Neural cell (in vitro differentiated cells): Measurements from ENCODE around the gene AP5Z1. TPM values are rescaled to one million over a fixed set of nuclear protein-coding genes. Genes with fewer than 3 reads are reported as not detected.

ENCODE experiments used
- H2AFZ ChIP-seq: fragments of 200-600, 300-800 bp; sonication (generic), shearing (Covaris generic); 2 replicates; pipeline ENCODE4 v1.6.0; 2014; ENCODE audit warnings: low read depth, mild to moderate bottlenecking, antibody characterized with exemption, low read length, moderate library complexity
- H3F3A ChIP-seq: fragments of 200-600 bp; shearing (Covaris generic); 2 replicates; pipeline ENCODE4 v1.6.1; 2016; ENCODE audit warnings: mild to moderate bottlenecking, moderate library complexity, mixed read lengths, antibody characterized with exemption, low read length; ENCODE audit not compliant: insufficient read depth, poor library complexity, severe bottlenecking
- H3K27ac ChIP-seq: fragments of 200-600, 300-800 bp; sonication (generic), shearing (Covaris generic); 2 replicates; pipeline ENCODE4 v1.5.1; 2014; ENCODE audit warnings: mild to moderate bottlenecking, low read length, moderate library complexity
- H3K27me3 ChIP-seq: fragments of 300-800, 200-600 bp; sonication (generic), shearing (Covaris generic); 2 replicates; pipeline ENCODE4 v1.6.0; 2014; ENCODE audit warnings: mild to moderate bottlenecking, low read depth, low read length, moderate library complexity; ENCODE audit not compliant: insufficient read depth
- H3K36me3 ChIP-seq: fragments of 300-800, 200-600 bp; sonication (generic), shearing (Covaris generic); 2 replicates; pipeline ENCODE4 v1.5.1; 2014; ENCODE audit warnings: mild to moderate bottlenecking, antibody characterized with exemption, low read length, moderate library complexity; ENCODE audit not compliant: insufficient read depth
- H3K4me2 ChIP-seq: fragments of 300-800, 200-600 bp; sonication (generic), shearing (Covaris generic); 2 replicates; pipeline ENCODE4 v1.6.0; 2014; ENCODE audit warnings: mild to moderate bottlenecking, low read length
- H3K4me3 ChIP-seq: fragments of 300-800, 200-600 bp; sonication (generic), shearing (Covaris generic); 2 replicates; pipeline ENCODE4 v1.5.1; 2014; ENCODE audit warnings: mild to moderate bottlenecking, low read length, moderate library complexity
- H3K79me2 ChIP-seq: fragments of 200-600 bp; shearing (Covaris generic); replicated peaks from 2 replicates; pipeline ENCODE4 v1.6.0; 2014; ENCODE audit warnings: mild to moderate bottlenecking, low read length, moderate library complexity; ENCODE audit not compliant: insufficient read depth
- H3K9ac ChIP-seq: fragments of 300-800, 200-600 bp; sonication (generic), shearing (Covaris generic); 2 replicates; pipeline ENCODE4 v1.6.1; 2016; ENCODE audit warnings: mild to moderate bottlenecking, low read length, mixed read lengths
- H3K9me2 ChIP-seq: fragments of 200-600 bp; shearing (Covaris generic); 2 replicates; pipeline ENCODE4 v1.6.1; 2016; ENCODE audit warnings: mild to moderate bottlenecking, low read length, mixed read lengths; ENCODE audit not compliant: insufficient read depth
- H3K9me3 ChIP-seq: fragments of 200-600, 300-800 bp; sonication (generic), shearing (Covaris generic); 2 replicates; pipeline ENCODE4 v1.6.1; 2016; ENCODE audit warnings: mild to moderate bottlenecking, mixed run types, low read length, moderate library complexity, mixed read lengths
- H4K20me1 ChIP-seq: fragments of 200-600 bp; shearing (Covaris generic); 2 replicates; pipeline ENCODE4 v1.6.1; 2016; ENCODE audit warnings: mild to moderate bottlenecking, mixed run types; ENCODE audit not compliant: insufficient read depth
- CTCF ChIP-seq: fragments of 450-650 bp; IDR thresholded peaks from 2 replicates; pipeline ENCODE4 v1.5.1; 2014; ENCODE audit warnings: antibody characterized with exemption, mild to moderate bottlenecking, moderate library complexity; ENCODE audit not compliant: poor library complexity, severe bottlenecking
- EP300 ChIP-seq: fragments of 450-650 bp; conservative IDR thresholded peaks from 2 replicates; pipeline ENCODE4 v1.6.1; 2014; ENCODE audit warnings: antibody characterized with exemption, mild to moderate bottlenecking, moderate library complexity; ENCODE audit not compliant: poor library complexity, severe bottlenecking
- EZH2 ChIP-seq: fragments of 200-600, 300-800 bp; shearing (Covaris generic), sonication (generic); IDR thresholded peaks from 2 replicates; pipeline ENCODE4 v1.6.1; 2014; ENCODE audit warnings: antibody characterized with exemption, low read length, borderline replicate concordance, mild to moderate bottlenecking; ENCODE audit not compliant: insufficient read depth, poor library complexity, severe bottlenecking
- MXI1 ChIP-seq: fragments of 450-650 bp; conservative IDR thresholded peaks from 2 replicates; pipeline ENCODE4 v1.6.1; 2014; ENCODE audit warnings: antibody characterized with exemption, mild to moderate bottlenecking; ENCODE audit not compliant: poor library complexity, severe bottlenecking
- POLR2AphosphoS5 ChIP-seq: IDR thresholded peaks from 2 replicates; pipeline ENCODE4 v1.6.1; 2012
- RAD21 ChIP-seq: fragments of 450-650 bp; conservative IDR thresholded peaks from 2 replicates; pipeline ENCODE4 v1.6.1; 2014; ENCODE audit warnings: antibody characterized with exemption, mild to moderate bottlenecking, moderate library complexity
- REST ChIP-seq: IDR thresholded peaks from 2 replicates; pipeline ENCODE4 v1.6.1; 2012; ENCODE audit warnings: borderline replicate concordance
- SMC3 ChIP-seq: fragments of 450-650 bp; conservative IDR thresholded peaks from 2 replicates; pipeline ENCODE4 v1.6.1; 2014; ENCODE audit warnings: antibody characterized with exemption, mild to moderate bottlenecking, moderate library complexity; ENCODE audit not compliant: poor library complexity
- TAF1 ChIP-seq: IDR thresholded peaks from 2 replicates; pipeline ENCODE4 v1.6.1; 2012; ENCODE audit warnings: low read depth
- polyA plus RNA-seq: library from polyadenylated mRNA; depleted of rRNA; stranded (reverse); fragments of >200 nt; gene quantifications from 2 replicates; pipeline ENCODE4 v1.2.3, GENCODE V29; 2014

Gene AP5Z1
- polyA plus RNA-seq, 1 donor from 2014 or later: 36.9 TPM

- Histone ChIP-seq H3K27ac (no peak overlapping the region), H3F3A (no peaks in the 10 kb centered on the region), H3K9me2 (no peaks in the 10 kb centered on the region), H3K9me3 (no peaks in the 10 kb centered on the region), H3K27me3 (no peaks in the 10 kb centered on the region), H3K4me2 (no peak overlapping the region), H3K79me2 (no peaks in the 10 kb centered on the region), H3K9ac (no peak overlapping the region), H2AFZ (no peak overlapping the region), H4K20me1 (no peaks in the 10 kb centered on the region), H3K4me3 (no peak overlapping the region), H3K36me3 (no peaks in the 10 kb centered on the region)
- TF ChIP-seq REST (no peak), EP300 (no peak), MXI1 (no peak), SMC3 (no peak), CTCF (no peak), RAD21 (no peak), POLR2AphosphoS5 (no peak), EZH2 (no peak), TAF1 (no peak)
Measured at GRCh38 chr7:4747746-4748145, 27.7 kb upstream of the AP5Z1 start.

GRCh38 chr7:4748231-4748681 is 27.2 kb upstream of the AP5Z1 start:
- TF ChIP-seq SMC3: no peak
- no peak for TF ChIP-seq POLR2AphosphoS5
- TF ChIP-seq TAF1: no peak
- TF ChIP-seq RAD21: no peak
- no peak for TF ChIP-seq REST
- TF ChIP-seq CTCF: no peak
- Histone ChIP-seq H3K27me3 (no peaks in the 10 kb centered on the region), H3K4me3 (no peak overlapping the region), H2AFZ (no peak overlapping the region), H3F3A (no peaks in the 10 kb centered on the region), H3K9ac (no peak overlapping the region), H3K4me2 (no peak overlapping the region), H3K9me2 (no peaks in the 10 kb centered on the region), H3K79me2 (no peaks in the 10 kb centered on the region), H4K20me1 (no peaks in the 10 kb centered on the region), H3K36me3 (no peaks in the 10 kb centered on the region), H3K27ac (no peak overlapping the region), H3K9me3 (no peaks in the 10 kb centered on the region)
